Fibroblast of peridontal ligament (primary cell): ENCODE measurements around the gene MOB3B.
"Not testable (repeated sequence)": the region's sequence is repeated elsewhere in the genome, so short reads cannot be mapped to it uniquely, and the experiment has no call there.

ENCODE experiments used
- DNase-seq: peaks from one replicate; pipeline ENCODE4 v3.0.0-alpha.2; 2010; ENCODE audit errors: extremely low read depth

Gene MOB3B

GRCh38 chr9:27423915-27424710, 105.5 kb downstream of the MOB3B start:
- no peak for DNase-seq

GRCh38 chr9:27422279-27422834, 107.3 kb downstream of the MOB3B start:
- no peak for DNase-seq

GRCh38 chr9:27421577-27421976, 108.0 kb downstream of the MOB3B start:
- no peak for DNase-seq

GRCh38 chr9:27419558-27419957, 110.1 kb downstream of the MOB3B start:
- DNase-seq = not testable (repeated sequence)

- no peak for DNase-seq
Measured at GRCh38 chr9:27414220-27414761, 115.3 kb downstream of the MOB3B start.

- DNase-seq = peak; percentile 4
Measured at GRCh38 chr9:27413511-27414219, 115.9 kb downstream of the MOB3B start.

GRCh38 chr9:27412963-27413362, 116.7 kb downstream of the MOB3B start:
- DNase-seq = no peak

GRCh38 chr9:27412081-27412480, 117.5 kb downstream of the MOB3B start:
- DNase-seq = no peak

- no peak for DNase-seq
Measured at GRCh38 chr9:27408482-27408881, 121.1 kb downstream of the MOB3B start.

GRCh38 chr9:27408001-27408400, 121.6 kb downstream of the MOB3B start:
- DNase-seq = no peak

- no peak for DNase-seq
Measured at GRCh38 chr9:27407491-27407890, 122.1 kb downstream of the MOB3B start.

- no peak for DNase-seq
Measured at GRCh38 chr9:27404661-27405060, 125.0 kb downstream of the MOB3B start.

- DNase-seq = no peak
Measured at GRCh38 chr9:27402626-27403025, 127.0 kb downstream of the MOB3B start.

- DNase-seq = no peak
Measured at GRCh38 chr9:27400334-27400880, 129.2 kb downstream of the MOB3B start.

- no peak for DNase-seq
Measured at GRCh38 chr9:27398982-27399653, 130.5 kb downstream of the MOB3B start.

GRCh38 chr9:27396495-27396894, 133.1 kb downstream of the MOB3B start:
- DNase-seq = no peak

GRCh38 chr9:27395484-27395921, 134.1 kb downstream of the MOB3B start:
- DNase-seq = no peak

- no peak for DNase-seq
Measured at GRCh38 chr9:27394826-27395201, 134.8 kb downstream of the MOB3B start.

GRCh38 chr9:27394154-27394825, 135.3 kb downstream of the MOB3B start:
- no peak for DNase-seq

GRCh38 chr9:27393054-27393846, 136.4 kb downstream of the MOB3B start:
- DNase-seq = no peak
